ENCODE data around the gene VSIR.

- no peak for TF ChIP-seq CTCF (IDR thresholded peaks at IDR 0.05; ENCODE audit: borderline replicate concordance, extremely low read depth, low read length, poor library complexity, severe bottlenecking)
- TF ChIP-seq EZH2 (IDR thresholded peaks at IDR 0.05; ENCODE audit: borderline replicate concordance, low read depth, low read length, severe bottlenecking), result no peak
Measured at GRCh38 chr10:71717551-71717951, 55.8 kb downstream of the VSIR start.

All from DND-41 (cell line).